ENCODE results near the gene PNPLA2. TPM values are rescaled to one million over a fixed set of nuclear protein-coding genes. Genes with fewer than 3 reads are reported as not detected.

The PNPLA2 gene
- total and polyA plus RNA-seq, 2 of the 8 experiments (the other 6 are each of a cell fraction or from before 2014, with no cell fraction given) = 30.9 to 62.1 TPM

- no peak overlapping the region for H2BK120ac ChIP-seq (replicated peaks; ENCODE audit: low read depth, low read length)
- no peak overlapping the region for H2BK20ac ChIP-seq (ENCODE audit: low read length)
- H3K23me2 ChIP-seq (ENCODE audit: low read depth, low read length) = no peaks in the 10 kb centered on the region
- H4K20me1 ChIP-seq (replicated peaks in 1 of 2; ENCODE audit: control insufficient read depth in 1 of 2, insufficient read depth in 2 of 2, low read length in 2 of 2) = peaks cover 12 to 33% of the 10 kb centered on the region in 2 experiments
- TF ChIP-seq TCF12 (IDR thresholded peaks at IDR 0.05; ENCODE audit: low read depth, low read length) = no peak
- TF ChIP-seq NANOG (IDR thresholded peaks at IDR 0.05; ENCODE audit: insufficient read depth, low read depth, low read length, poor library complexity, severe bottlenecking) = no peak
- no peak for TF ChIP-seq RFX5 (IDR thresholded peaks at IDR 0.05; ENCODE audit: borderline replicate concordance, low read depth, low read length)
- no peak overlapping the region for H3K4me3 ChIP-seq (ENCODE audit: extremely low read depth in 1 of 4, insufficient read depth in 2 of 4, low read depth in 3 of 4, low read length in 4 of 4)
- peaks cover 3% of the 10 kb centered on the region; the same call in 1 of the 2 replicates for H3K79me1 ChIP-seq (ENCODE audit: low read depth, low read length)
- no peak overlapping the region for H2BK12ac ChIP-seq (ENCODE audit: low read depth, low read length)
- H3K9ac ChIP-seq (replicated peaks in 1 of 4; ENCODE audit: extremely low read depth in 1 of 4, low read depth in 3 of 4, low read length in 3 of 4) = no peak overlapping the region
- H3K4me2 ChIP-seq (ENCODE audit: insufficient read depth in 1 of 2, low read depth in 2 of 2, low read length in 2 of 2) = no peak overlapping the region
- H2BK15ac ChIP-seq (ENCODE audit: low read length) = no peak overlapping the region
- no peak overlapping the region for H4K91ac ChIP-seq (replicated peaks; ENCODE audit: insufficient read length, low read length)
- H3K4ac ChIP-seq (replicated peaks; ENCODE audit: insufficient read length, low read depth, low read length) = no peak overlapping the region
- H3K36me3 ChIP-seq (ENCODE audit: control insufficient read depth in 2 of 4, insufficient read depth in 4 of 4, low read length in 3 of 4) = peaks cover 8 to 29% (median 23%) of the 10 kb centered on the region in 4 experiments; a peak in 7 of 8 replicates
- no peak overlapping the region for H3K18ac ChIP-seq (ENCODE audit: extremely low read depth, low read length)
- peaks cover 1 to 25% of the 10 kb centered on the region in 2 experiments; a peak in 3 of 4 replicates for H3K79me2 ChIP-seq (ENCODE audit: control insufficient read depth in 1 of 2, insufficient read depth in 2 of 2, low read length in 2 of 2)
- peaks cover 0 to 4% (median 0%) of the 10 kb centered on the region in 4 experiments; a peak in 3 of 7 replicates for H3K4me1 ChIP-seq (replicated peaks in 1 of 4; ENCODE audit: control insufficient read depth in 3 of 4, insufficient read depth in 4 of 4, low read length in 3 of 4)
- no peak overlapping the region for H3K14ac ChIP-seq (ENCODE audit: insufficient read length)
- H2AFZ ChIP-seq (ENCODE audit: low read length) = no peak overlapping the region
- ChIA-PET CTCF (ENCODE audit: partially characterized antibody) (interaction anchor here (1.3 to 2.6 kb wide), 5 partner anchors 12 to 44 kb away, joined by 3 to 7 read pairs (median 5); no protein-coding TSS in a partner anchor), POLR2A (ENCODE audit: partially characterized antibody) (interaction anchor here (1.2 to 35.3 kb wide), 5 partner anchors 13 to 45 kb away, joined by 3 to 636 read pairs (median 4); partner anchors contain the start of gene TALDO1)
- DNase-seq (ENCODE audit: low read depth in 1 of 2, low spot score in 2 of 2) (no peak), FAIRE-seq (no peak)
- no peaks in the 10 kb centered on the region for H3K27me3 ChIP-seq (replicated peaks in 1 of 4; ENCODE audit: control insufficient read depth in 3 of 4, extremely low read depth in 1 of 4, insufficient read depth in 3 of 4, low read length in 3 of 4)
- no peak overlapping the region for H4K8ac ChIP-seq (ENCODE audit: extremely low read depth, insufficient read depth, low read length)
- no peak overlapping the region for H3K23ac ChIP-seq (ENCODE audit: insufficient read length)
- H2AK5ac ChIP-seq (ENCODE audit: low read depth, low read length) = no peak overlapping the region
- H3K56ac ChIP-seq (replicated peaks; ENCODE audit: insufficient read length, low read depth, low read length) = no peak overlapping the region
- H2BK5ac ChIP-seq (ENCODE audit: low read depth, low read length) = no peak overlapping the region
- 91% methylated on average over 23 of the region's 23 CpGs; no CpG with 5 or more reads in 1 of the 2 experiments for WGBS, 2 experiments (ENCODE audit: extremely low coverage in 1 of 2, insufficient coverage in 1 of 2, insufficient read length in 1 of 2, insufficient replicate concordance in 2 of 2, low coverage in 1 of 2, low lambda C conversion rate in 2 of 2, missing lambda C conversion rate in 1 of 2)
- no peak overlapping the region for H3K27ac ChIP-seq (ENCODE audit: low read depth, low read length)
- H4K5ac ChIP-seq (ENCODE audit: insufficient read length, low read depth, low read length) = no peak overlapping the region
- H3K9me3 ChIP-seq (ENCODE audit: insufficient read depth in 2 of 2, low read depth in 1 of 2, low read length in 1 of 2) = no peaks in the 10 kb centered on the region
Measured at GRCh38 chr11:769887-770641, 48.6 kb upstream of the PNPLA2 start.

Data from H1 (cell line).